ENCODE measurements around the gene SLBP. TPM values are rescaled to one million over a fixed set of nuclear protein-coding genes. Genes with fewer than 3 reads are reported as not detected.

The SLBP gene
- total and polyA plus RNA-seq, 2 donors (not counting 3 experiments of a cell fraction or from before 2014, with no cell fraction given) = 48.3 to 63.1 TPM

GRCh38 chr4:1666391-1666790, 45.7 kb downstream of the SLBP start:
- Histone ChIP-seq H3K27me3 (ENCODE audit: control insufficient read depth in 2 of 2, insufficient read depth in 2 of 2, low read length in 2 of 2) (no peaks in the 10 kb centered on the region), H3K4me2 (ENCODE audit: insufficient read depth, low read length) (no peak overlapping the region), H3K9me1 (replicated peaks; ENCODE audit: control insufficient read depth, extremely low read depth, insufficient read depth, low read length) (no peaks in the 10 kb centered on the region), H2AFZ (ENCODE audit: low read depth, low read length) (no peak overlapping the region), H3K4me3 (replicated peaks in 1 of 3; ENCODE audit: insufficient read depth in 1 of 3, low read depth in 1 of 3, low read length in 3 of 3) (no peak overlapping the region), H3K4me1 (ENCODE audit: control insufficient read depth, extremely low read depth, insufficient read depth, low read length) (no peaks in the 10 kb centered on the region), H3K79me2 (ENCODE audit: control insufficient read depth, insufficient read depth, low read length) (no peaks in the 10 kb centered on the region), H3K27ac (ENCODE audit: insufficient read depth, low read depth, low read length) (no peak overlapping the region), H3K9ac (replicated peaks; ENCODE audit: extremely low read depth, insufficient read depth, low read length) (no peak overlapping the region), H3K9me3 (replicated peaks; ENCODE audit: control insufficient read depth, insufficient read depth, low read length) (no peaks in the 10 kb centered on the region), H4K20me1 (replicated peaks; ENCODE audit: control insufficient read depth, extremely low read depth, insufficient read depth, low read length) (no peaks in the 10 kb centered on the region), H3K36me3 (ENCODE audit: control insufficient read depth in 2 of 2, extremely low read depth in 1 of 2, insufficient read depth in 2 of 2, low read length in 2 of 2) (no peaks in the 10 kb centered on the region)
- dilution Hi-C loops (cut with MboI; ENCODE audit: extremely low pct_ligation_motif_present, low sequenced_read_pairs) (no loop called here), intact Hi-C loops (cut with micrococcal nuclease) (no loop called here)
- TF ChIP-seq JUN (IDR thresholded peaks at IDR 0.05; ENCODE audit: borderline replicate concordance, insufficient read depth, insufficient read length, low read depth) = no peak
- no peak for TF ChIP-seq CTCF (IDR thresholded peaks at IDR 0.05; ENCODE audit: extremely low read depth in 1 of 2, insufficient read depth in 1 of 2, low read depth in 1 of 2, low read length in 2 of 2)
- no peak for TF ChIP-seq POLR2AphosphoS5 (IDR thresholded peaks at IDR 0.05; ENCODE audit: insufficient read depth, low read depth, low read length)
- no peak for TF ChIP-seq POLR2A (IDR thresholded peaks at IDR 0.05; ENCODE audit: low read depth, low read length)
- no peak for TF ChIP-seq FOS (IDR thresholded peaks at IDR 0.05; ENCODE audit: borderline replicate concordance, insufficient read depth, low read length)
- ChIA-PET CTCF (no interaction called here), POLR2A (interaction anchor here (0.6 kb wide), 1 partner anchor 13 kb away, joined by 9 read pairs; no protein-coding TSS in a partner anchor)
- no peak for DNase-seq (ENCODE audit: low read depth, low spot score)
- FAIRE-seq = no peak
- BruUV-seq (replicated peaks) = no TSS peak

GRCh38 chr4:1664141-1664540, 48.0 kb downstream of the SLBP start:
- H3K27ac ChIP-seq (ENCODE audit: insufficient read depth, low read depth, low read length) = no peak overlapping the region
- no peak overlapping the region for H3K4me3 ChIP-seq (replicated peaks in 1 of 3; ENCODE audit: insufficient read depth in 1 of 3, low read depth in 1 of 3, low read length in 3 of 3)
- dilution Hi-C loops (cut with MboI; ENCODE audit: extremely low pct_ligation_motif_present, low sequenced_read_pairs) = no loop called here
- H2AFZ ChIP-seq (ENCODE audit: low read depth, low read length) = no peak overlapping the region
- no peak for DNase-seq (ENCODE audit: low read depth, low spot score)
- no peak overlapping the region for H3K4me2 ChIP-seq (ENCODE audit: insufficient read depth, low read length)
- ChIA-PET POLR2A (no interaction called here), CTCF (no interaction called here)
- no peak overlapping the region for H3K9ac ChIP-seq (replicated peaks; ENCODE audit: extremely low read depth, insufficient read depth, low read length)
- FAIRE-seq = no peak
- intact Hi-C loops (cut with micrococcal nuclease) = no loop called here
- no peaks in the 10 kb centered on the region for H3K9me1 ChIP-seq (replicated peaks; ENCODE audit: control insufficient read depth, extremely low read depth, insufficient read depth, low read length)
- BruUV-seq (replicated peaks) = no TSS peak
- no peaks in the 10 kb centered on the region for H4K20me1 ChIP-seq (replicated peaks; ENCODE audit: control insufficient read depth, extremely low read depth, insufficient read depth, low read length)
- H3K9me3 ChIP-seq (replicated peaks; ENCODE audit: control insufficient read depth, insufficient read depth, low read length) = no peaks in the 10 kb centered on the region
- H3K79me2 ChIP-seq (ENCODE audit: control insufficient read depth, insufficient read depth, low read length) = no peaks in the 10 kb centered on the region
- no peaks in the 10 kb centered on the region for H3K36me3 ChIP-seq (ENCODE audit: control insufficient read depth in 2 of 2, extremely low read depth in 1 of 2, insufficient read depth in 2 of 2, low read length in 2 of 2)
- TF ChIP-seq MAX (IDR thresholded peaks at IDR 0.05; ENCODE audit: insufficient read depth, insufficient read length) (no peak), FOS (IDR thresholded peaks at IDR 0.05; ENCODE audit: borderline replicate concordance, insufficient read depth, low read length) (no peak), POLR2AphosphoS5 (IDR thresholded peaks at IDR 0.05; ENCODE audit: insufficient read depth, low read depth, low read length) (no peak), MYC (IDR thresholded peaks at IDR 0.05; ENCODE audit: low read depth, low read length) (no peak)
- H3K4me1 ChIP-seq (ENCODE audit: control insufficient read depth, extremely low read depth, insufficient read depth, low read length) = no peaks in the 10 kb centered on the region
- H3K27me3 ChIP-seq (ENCODE audit: control insufficient read depth in 2 of 2, insufficient read depth in 2 of 2, low read length in 2 of 2) = no peaks in the 10 kb centered on the region

Measured in endothelial cell of umbilical vein (primary cell).